ENCODE measurements around the gene CELF2.

CELF2 gene

GRCh38 chr10:11138314-11139033, 120.8 kb downstream of the CELF2 start:
- DNase-seq, result no peak

GRCh38 chr10:11140963-11141362, 123.3 kb downstream of the CELF2 start:
- no peak for DNase-seq

GRCh38 chr10:11141571-11142091, 124.0 kb downstream of the CELF2 start:
- DNase-seq, result no peak

GRCh38 chr10:11142777-11143176, 125.1 kb downstream of the CELF2 start:
- no peak for DNase-seq

- DNase-seq, result no peak
Measured at GRCh38 chr10:11143242-11143641, 125.6 kb downstream of the CELF2 start.

- no peak for DNase-seq
Measured at GRCh38 chr10:11144626-11145494, 127.2 kb downstream of the CELF2 start.

GRCh38 chr10:11145495-11145855, 127.8 kb downstream of the CELF2 start:
- DNase-seq, result no peak

- DNase-seq, result no peak
Measured at GRCh38 chr10:11146402-11147171, 128.9 kb downstream of the CELF2 start.

GRCh38 chr10:11147722-11148121, 130.1 kb downstream of the CELF2 start:
- DNase-seq, result no peak

- no peak for DNase-seq
Measured at GRCh38 chr10:11148142-11149028, 130.7 kb downstream of the CELF2 start.

GRCh38 chr10:11149807-11150141, 132.1 kb downstream of the CELF2 start:
- DNase-seq, result no peak

GRCh38 chr10:11150231-11150731, 132.6 kb downstream of the CELF2 start:
- DNase-seq, result no peak

GRCh38 chr10:11150879-11151415, 133.3 kb downstream of the CELF2 start:
- DNase-seq, result no peak

- no peak for DNase-seq
Measured at GRCh38 chr10:11152801-11153200, 135.1 kb downstream of the CELF2 start.

- DNase-seq, result no peak
Measured at GRCh38 chr10:11153245-11153644, 135.6 kb downstream of the CELF2 start.

- DNase-seq, result no peak
Measured at GRCh38 chr10:11153766-11154165, 136.1 kb downstream of the CELF2 start.

GRCh38 chr10:11154333-11154732, 136.7 kb downstream of the CELF2 start:
- no peak for DNase-seq

GRCh38 chr10:11154849-11155498, 137.3 kb downstream of the CELF2 start:
- DNase-seq, result no peak

- DNase-seq, result no peak
Measured at GRCh38 chr10:11156480-11156879, 138.8 kb downstream of the CELF2 start.

- no peak for DNase-seq
Measured at GRCh38 chr10:11157292-11158076, 139.8 kb downstream of the CELF2 start.

Measured in NCI-H345 (cell line).